Stimulated activated CD8-positive, alpha-beta memory T cell treated with anti-CD3 and anti-CD28 coated beads, Interleukin-12 subunit alpha, Interleukin-12 subunit beta, amount 100 ng/mL, for 1 hour (primary cell): ENCODE results near the gene SELENOS.
"Not testable (repeated sequence)": the region's sequence is repeated elsewhere in the genome, so short reads cannot be mapped to it uniquely, and the experiment has no call there.

ENCODE experiments used
- DNase-seq: peaks from one replicate; pipeline ENCODE4 v3.0.0-alpha.2; 2020; ENCODE audit warnings: low read depth

SELENOS gene

GRCh38 chr15:101309436-101310160, 32.3 kb upstream of the SELENOS start:
- no peak for DNase-seq

GRCh38 chr15:101308604-101309435, 31.5 kb upstream of the SELENOS start:
- no peak for DNase-seq

- DNase-seq, result no peak
Observed at GRCh38 chr15:101307897-101308603, 30.8 kb upstream of the SELENOS start.

GRCh38 chr15:101307048-101307896, 30.0 kb upstream of the SELENOS start:
- no peak for DNase-seq

- DNase-seq, result no peak
Observed at GRCh38 chr15:101306341-101307047, 29.2 kb upstream of the SELENOS start.

- no peak for DNase-seq
Observed at GRCh38 chr15:101305820-101306255, 28.6 kb upstream of the SELENOS start.

- no peak for DNase-seq
Observed at GRCh38 chr15:101303408-101303807, 26.1 kb upstream of the SELENOS start.

GRCh38 chr15:101296418-101297405, 19.4 kb upstream of the SELENOS start:
- no peak for DNase-seq

GRCh38 chr15:101295607-101296161, 18.4 kb upstream of the SELENOS start:
- no peak for DNase-seq

- peak; percentile 97 for DNase-seq
Observed at GRCh38 chr15:101294731-101295606, 17.7 kb upstream of the SELENOS start, which contains the start of gene SNRPA1. SNRPA1 (minus strand) TSS chr15:101295248; CDS start chr15:101295178, 70 bp downstream.

GRCh38 chr15:101293122-101293521, 15.8 kb upstream of the SELENOS start:
- no peak for DNase-seq

- no peak for DNase-seq
Observed at GRCh38 chr15:101288905-101289513, 11.7 kb upstream of the SELENOS start.

GRCh38 chr15:101287342-101287741, 10.1 kb upstream of the SELENOS start:
- not testable (repeated sequence) for DNase-seq

GRCh38 chr15:101286471-101287114, 9.3 kb upstream of the SELENOS start:
- DNase-seq, result no peak

- DNase-seq, result no peak
Observed at GRCh38 chr15:101283931-101284330, 6.6 kb upstream of the SELENOS start.

GRCh38 chr15:101280007-101280406, 2.7 kb upstream of the SELENOS start:
- no peak for DNase-seq

GRCh38 chr15:101277943-101278564, 769 bp upstream of the SELENOS start:
- no peak for DNase-seq
